ENCODE data around the gene HCST.

The HCST gene

GRCh38 chr19:35928507-35928906 is 26.2 kb downstream of the HCST start:
- Histone ChIP-seq H3K4me1 (ENCODE audit: control insufficient read depth, low read length) (peaks cover 41% of the 10 kb centered on the region), H3K27ac (ENCODE audit: low read depth, low read length) (no peak overlapping the region)

GRCh38 chr19:35929876-35930275 is 27.5 kb downstream of the HCST start:
- H3K27ac ChIP-seq (ENCODE audit: low read depth, low read length): peak overlapping the region; percentile 38

More at GRCh38 chr19:35928507-35928906, 26.2 kb downstream of the HCST start:
- no peaks in the 10 kb centered on the region for H3K36me3 ChIP-seq (ENCODE audit: control insufficient read depth, low read length)
- no peak overlapping the region for H3K4me3 ChIP-seq (ENCODE audit: low read length)
- H3K79me2 ChIP-seq (ENCODE audit: control insufficient read depth, low read length): no peaks in the 10 kb centered on the region
- H3K9me3 ChIP-seq (ENCODE audit: control insufficient read depth, insufficient read depth, low read length): no peaks in the 10 kb centered on the region
- H3K9me2 ChIP-seq (replicated peaks; ENCODE audit: control insufficient read depth, low read length): no peaks in the 10 kb centered on the region
- no peaks in the 10 kb centered on the region for H4K20me1 ChIP-seq (ENCODE audit: control insufficient read depth, insufficient read depth, low read depth, low read length)
- peak overlapping the region; percentile 44 for H3K4me2 ChIP-seq (ENCODE audit: low read length)
- H3F3A ChIP-seq (ENCODE audit: control insufficient read depth, insufficient read depth): peaks cover 12% of the 10 kb centered on the region
- TF ChIP-seq EZH2phosphoT487 (IDR thresholded peaks at IDR 0.05; ENCODE audit: borderline replicate concordance, low read length) (no peak), CTCF (IDR thresholded peaks at IDR 0.05; ENCODE audit: low read depth, low read length, poor library complexity, severe bottlenecking) (no peak)
- H3K27me3 ChIP-seq (ENCODE audit: control insufficient read depth, low read length): no peaks in the 10 kb centered on the region

GRCh38 chr19:35931161-35931873 is 29.0 kb downstream of the HCST start:
- peaks cover 10% of the 10 kb centered on the region for H3K27me3 ChIP-seq (ENCODE audit: control insufficient read depth, low read length)
- peak overlapping the region; percentile 51; the same call in 1 of the 2 replicates for H3K27ac ChIP-seq (ENCODE audit: low read depth, low read length)
- TF ChIP-seq CTCF (IDR thresholded peaks at IDR 0.05; ENCODE audit: low read depth, low read length, poor library complexity, severe bottlenecking): peak; percentile 96
- no peak for TF ChIP-seq EZH2phosphoT487 (IDR thresholded peaks at IDR 0.05; ENCODE audit: borderline replicate concordance, low read length)
- H3K9me3 ChIP-seq (ENCODE audit: control insufficient read depth, insufficient read depth, low read length): no peaks in the 10 kb centered on the region
- no peaks in the 10 kb centered on the region for H4K20me1 ChIP-seq (ENCODE audit: control insufficient read depth, insufficient read depth, low read depth, low read length)
- no peaks in the 10 kb centered on the region for H3K9me2 ChIP-seq (replicated peaks; ENCODE audit: control insufficient read depth, low read length)
- H3K36me3 ChIP-seq (ENCODE audit: control insufficient read depth, low read length): no peaks in the 10 kb centered on the region
- peaks cover 9% of the 10 kb centered on the region for H3F3A ChIP-seq (ENCODE audit: control insufficient read depth, insufficient read depth)
- peak overlapping the region; percentile 67 for H3K4me3 ChIP-seq (ENCODE audit: low read length)
- H3K4me2 ChIP-seq (ENCODE audit: low read length): peak overlapping the region; percentile 72
- no peaks in the 10 kb centered on the region for H3K79me2 ChIP-seq (ENCODE audit: control insufficient read depth, low read length)
- H3K4me1 ChIP-seq (ENCODE audit: control insufficient read depth, low read length): peaks cover 44% of the 10 kb centered on the region

More at GRCh38 chr19:35929876-35930275, 27.5 kb downstream of the HCST start:
- no peak overlapping the region for H3K4me3 ChIP-seq (ENCODE audit: low read length)
- H3K9me3 ChIP-seq (ENCODE audit: control insufficient read depth, insufficient read depth, low read length): no peaks in the 10 kb centered on the region
- H4K20me1 ChIP-seq (ENCODE audit: control insufficient read depth, insufficient read depth, low read depth, low read length): no peaks in the 10 kb centered on the region
- no peaks in the 10 kb centered on the region for H3K9me2 ChIP-seq (replicated peaks; ENCODE audit: control insufficient read depth, low read length)
- H3K4me1 ChIP-seq (ENCODE audit: control insufficient read depth, low read length): peaks cover 38% of the 10 kb centered on the region
- H3K27me3 ChIP-seq (ENCODE audit: control insufficient read depth, low read length): 0 out of 2 replicates have a peak, but pooled peaks cover under 1% of the 10 kb centered on the region
- no peak for TF ChIP-seq EZH2phosphoT487 (IDR thresholded peaks at IDR 0.05; ENCODE audit: borderline replicate concordance, low read length)
- no peak for TF ChIP-seq CTCF (IDR thresholded peaks at IDR 0.05; ENCODE audit: low read depth, low read length, poor library complexity, severe bottlenecking)
- H3K4me2 ChIP-seq (ENCODE audit: low read length): peak overlapping the region; percentile 45
- no peaks in the 10 kb centered on the region for H3K79me2 ChIP-seq (ENCODE audit: control insufficient read depth, low read length)
- H3F3A ChIP-seq (ENCODE audit: control insufficient read depth, insufficient read depth): peaks cover 11% of the 10 kb centered on the region
- no peaks in the 10 kb centered on the region for H3K36me3 ChIP-seq (ENCODE audit: control insufficient read depth, low read length)

Measured in DOHH2 (cell line).